Activated T-helper 1 cell treated with anti-CD3 and anti-CD28 coated beads, Interleukin-12 subunit alpha, Interleukin-12 subunit beta, Interleukin-2, Interleukin-4 antibody, amounts not matched to agents 30 ng/mL and 10 ng/mL and 1 ng/mL, durations not matched to agents 14 hours and 24 hours and 36 hours (primary cell): Measurements from ENCODE around the gene SPTB. TPM values are rescaled to one million over a fixed set of nuclear protein-coding genes. Genes with fewer than 3 reads are reported as not detected.

Experiments used
- DNase-seq: peaks from one replicate; pipeline ENCODE4 v3.0.0; 2021; ENCODE audit warnings: low spot score
- H3K27ac Mint-ChIP-seq: one replicate; pipeline ENCODE4 v1.8.0; 2021; ENCODE audit warnings: mild to moderate bottlenecking, mixed read lengths
- H3K27me3 Mint-ChIP-seq: one replicate; pipeline ENCODE4 v1.8.0; 2022; ENCODE audit warnings: mild to moderate bottlenecking, moderate library complexity, mixed read lengths; ENCODE audit not compliant: insufficient read depth
- H3K36me3 Mint-ChIP-seq: one replicate; pipeline ENCODE4 v1.8.0; 2021; ENCODE audit warnings: low read depth, mixed read lengths
- H3K4me1 Mint-ChIP-seq: one replicate; pipeline ENCODE4 v1.8.0; 2021; ENCODE audit warnings: low read depth, mixed read lengths
- H3K4me3 Mint-ChIP-seq: one replicate; pipeline ENCODE4 v1.8.0; 2021; ENCODE audit warnings: mild to moderate bottlenecking, moderate library complexity, mixed read lengths
- H3K9me3 Mint-ChIP-seq: one replicate; pipeline ENCODE4 v1.8.0; 2021; ENCODE audit warnings: mixed read lengths
- intact Hi-C: fragments of 100-400 bp; cut with micrococcal nuclease; formaldehyde crosslinking; loops from one replicate; pipeline ENCODE4 v1.15.1; 2024
- total RNA-seq: library from RNA; stranded (reverse); gene quantifications from 2 replicates; pipeline ENCODE4 v1.2.3, GENCODE V29; 2022

Gene SPTB
- total RNA-seq, 1 donor from 2014 or later: not detected

DNA sequence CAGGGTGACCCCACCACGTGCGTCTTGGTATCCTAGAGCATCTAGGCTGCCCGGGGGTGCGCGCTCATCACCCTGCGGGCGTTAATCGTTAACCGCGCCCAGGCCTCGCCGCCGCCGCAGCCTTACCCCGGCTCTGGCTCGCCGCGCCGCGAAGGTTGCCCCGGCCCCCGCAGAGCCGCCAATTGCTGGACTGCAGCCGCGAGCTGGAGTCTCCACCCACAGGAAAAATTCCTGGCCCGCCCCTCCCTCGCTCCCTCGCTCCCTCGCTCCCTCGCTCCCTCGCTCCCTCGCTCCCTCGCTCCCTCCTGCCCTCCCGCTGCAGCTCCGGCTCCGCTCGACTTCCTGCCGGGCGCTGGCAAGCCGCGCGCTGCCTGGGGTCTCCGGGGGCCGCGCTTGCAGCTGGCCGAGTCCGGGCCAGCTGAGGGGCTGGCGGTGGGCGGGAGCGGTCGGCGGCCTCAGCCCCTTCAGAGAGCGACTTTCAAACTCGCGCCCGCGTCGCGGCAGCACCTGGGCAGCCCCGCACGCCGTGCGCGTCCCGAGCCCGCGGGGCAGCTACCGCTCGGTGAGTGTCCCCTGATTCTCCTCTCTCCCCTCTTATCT lies 175.5 kb downstream of the SPTB start, which contains the start of gene PLEKHG3:
Gene PLEKHG3, plus strand, starts transcription at position 282 of the 600 bp plus-strand sequence. CDS start 23,208 bp downstream, outside the sequence.
- H3K4me3 Mint-ChIP-seq: peak within 1 kb of the TSS; percentile 85
- peak; percentile 24 for DNase-seq
- peaks cover 2% of the 10 kb centered on the region for H3K36me3 Mint-ChIP-seq
- peaks cover 42% of the 10 kb centered on the region for H3K27me3 Mint-ChIP-seq
- intact Hi-C loops: no loop called here
- H3K4me1 Mint-ChIP-seq: peaks cover 71% of the 10 kb centered on the region
- H3K27ac Mint-ChIP-seq: peak within 1 kb of the TSS; percentile 19
- no peaks in the 10 kb centered on the region for H3K9me3 Mint-ChIP-seq

GRCh38 chr14:64703395-64704142 lies 176.1 kb downstream of the SPTB start:
- peaks cover 2% of the 10 kb centered on the region for H3K36me3 Mint-ChIP-seq
- H3K4me1 Mint-ChIP-seq: peaks cover 71% of the 10 kb centered on the region
- peaks cover 47% of the 10 kb centered on the region for H3K27me3 Mint-ChIP-seq
- peak overlapping the region; percentile 71 for H3K4me3 Mint-ChIP-seq
- no peak for DNase-seq
- no peaks in the 10 kb centered on the region for H3K9me3 Mint-ChIP-seq
- intact Hi-C loops: no loop called here
- no peak overlapping the region for H3K27ac Mint-ChIP-seq

DNA sequence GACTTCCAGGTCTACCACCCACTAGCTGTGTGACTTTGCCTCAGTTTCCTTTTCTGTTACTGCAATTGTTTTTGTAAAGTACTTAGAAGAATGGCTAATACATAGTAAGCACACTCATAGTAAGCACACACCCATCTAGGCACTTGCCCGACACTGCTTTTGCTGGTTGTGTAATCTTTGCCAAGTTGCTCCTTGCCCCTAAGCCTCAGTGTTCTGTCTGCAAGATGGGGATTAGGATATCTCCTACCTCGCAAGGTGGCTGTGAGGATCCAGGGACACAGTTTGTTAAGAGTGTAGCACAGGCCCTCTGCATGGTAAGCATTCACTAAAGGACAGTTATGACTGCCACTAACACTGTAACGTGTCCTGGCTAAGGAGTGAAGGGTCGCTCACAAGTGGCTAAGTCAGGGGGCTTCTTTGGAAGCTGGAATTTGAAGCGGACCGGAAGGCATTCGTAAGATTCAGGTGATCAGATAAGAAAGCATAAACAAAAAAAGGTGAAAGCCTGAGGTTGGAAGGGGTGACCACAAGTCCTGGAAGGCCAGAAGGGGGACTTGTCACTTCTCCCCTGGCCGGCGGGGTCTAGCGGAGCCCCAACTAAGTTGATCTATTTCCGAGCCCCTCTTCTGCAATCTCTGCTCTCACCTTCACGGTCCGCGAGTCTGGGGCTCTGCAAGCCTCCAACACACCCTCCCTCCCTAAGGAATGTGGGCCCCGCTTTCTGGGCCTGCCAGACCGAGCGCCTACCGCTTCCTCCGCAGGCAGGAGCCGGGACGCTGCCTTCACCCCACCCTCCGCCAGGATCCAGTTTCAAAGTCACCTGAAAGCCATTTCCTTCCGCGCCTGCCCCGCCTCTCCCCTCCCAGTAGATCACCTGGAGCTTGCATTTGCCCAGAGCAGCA lies 177.0 kb downstream of the SPTB start:
- Mint-ChIP-seq H3K9me3 (no peaks in the 10 kb centered on the region), H3K36me3 (peaks cover 2% of the 10 kb centered on the region), H3K27ac (no peak overlapping the region), H3K27me3 (peaks cover 52% of the 10 kb centered on the region), H3K4me3 (peak overlapping the region; percentile 71), H3K4me1 (peaks cover 71% of the 10 kb centered on the region)
- intact Hi-C loops: no loop called here
- no peak for DNase-seq

GRCh38 chr14:64701660-64702059 lies 178.0 kb downstream of the SPTB start:
- Mint-ChIP-seq H3K9me3 (no peaks in the 10 kb centered on the region), H3K4me3 (no peak overlapping the region), H3K27me3 (peaks cover 59% of the 10 kb centered on the region), H3K27ac (no peak overlapping the region), H3K4me1 (peaks cover 68% of the 10 kb centered on the region), H3K36me3 (peaks cover 2% of the 10 kb centered on the region)
- no peak for DNase-seq
- intact Hi-C loops: no loop called here

DNA sequence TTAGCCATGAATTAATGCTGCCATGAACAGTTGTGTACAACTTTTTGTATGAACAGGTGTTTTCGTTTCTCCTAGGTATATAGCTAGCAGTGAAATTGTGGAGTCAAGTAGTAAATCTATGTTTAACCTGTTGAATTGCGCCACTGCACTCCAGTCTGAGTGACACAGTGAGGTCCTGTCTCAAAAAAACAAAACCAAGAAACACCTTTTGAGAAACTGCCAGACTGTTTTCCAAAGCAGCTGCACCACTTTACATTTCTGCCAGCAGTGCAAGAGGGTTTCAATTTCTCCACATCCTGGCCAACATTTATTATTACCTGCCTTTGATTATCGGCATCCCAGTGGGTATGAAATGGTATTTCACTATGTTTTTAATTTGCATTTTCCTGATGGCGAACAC lies 178.8 kb downstream of the SPTB start:
- no peak overlapping the region for H3K27ac Mint-ChIP-seq
- no peaks in the 10 kb centered on the region for H3K9me3 Mint-ChIP-seq
- peaks cover 69% of the 10 kb centered on the region for H3K4me1 Mint-ChIP-seq
- no peak overlapping the region for H3K4me3 Mint-ChIP-seq
- no peak for DNase-seq
- H3K36me3 Mint-ChIP-seq: peaks cover 2% of the 10 kb centered on the region
- peaks cover 57% of the 10 kb centered on the region for H3K27me3 Mint-ChIP-seq
- intact Hi-C loops: no loop called here

DNA sequence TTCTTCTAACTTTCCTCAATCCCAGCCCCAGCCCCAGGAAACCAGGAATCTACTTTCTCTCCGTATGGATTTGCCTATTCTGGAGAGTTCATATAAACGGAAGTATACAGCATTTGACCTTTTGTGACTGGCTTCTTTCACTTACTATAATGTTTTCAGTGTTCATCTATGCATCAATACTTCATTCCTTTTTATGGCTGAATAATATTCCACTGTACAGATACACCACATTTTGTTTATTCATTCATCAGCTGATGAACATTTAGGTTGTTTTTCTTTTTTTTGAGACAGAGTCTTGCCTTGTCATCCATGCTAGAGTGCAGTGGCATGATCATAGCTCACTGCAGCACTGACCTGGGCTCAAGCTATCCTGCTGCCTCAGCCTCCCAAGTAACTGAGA lies 179.4 kb downstream of the SPTB start:
- Mint-ChIP-seq H3K9me3 (no peaks in the 10 kb centered on the region), H3K27ac (no peak overlapping the region)
- intact Hi-C loops: no loop called here

GRCh38 chr14:64698903-64699302 lies 180.8 kb downstream of the SPTB start:
- Mint-ChIP-seq H3K4me1 (peaks cover 69% of the 10 kb centered on the region), H3K27me3 (peaks cover 59% of the 10 kb centered on the region), H3K9me3 (no peaks in the 10 kb centered on the region), H3K27ac (no peak overlapping the region), H3K36me3 (peaks cover 2% of the 10 kb centered on the region), H3K4me3 (peak overlapping the region; percentile 19)
- DNase-seq: no peak
- intact Hi-C loops: no loop called here

More for the DNA sequence above, 179.4 kb downstream of the SPTB start:
- Mint-ChIP-seq H3K4me3 (no peak overlapping the region), H3K27me3 (peaks cover 54% of the 10 kb centered on the region), H3K4me1 (peaks cover 65% of the 10 kb centered on the region), H3K36me3 (peaks cover 2% of the 10 kb centered on the region)
- DNase-seq: no peak

DNA sequence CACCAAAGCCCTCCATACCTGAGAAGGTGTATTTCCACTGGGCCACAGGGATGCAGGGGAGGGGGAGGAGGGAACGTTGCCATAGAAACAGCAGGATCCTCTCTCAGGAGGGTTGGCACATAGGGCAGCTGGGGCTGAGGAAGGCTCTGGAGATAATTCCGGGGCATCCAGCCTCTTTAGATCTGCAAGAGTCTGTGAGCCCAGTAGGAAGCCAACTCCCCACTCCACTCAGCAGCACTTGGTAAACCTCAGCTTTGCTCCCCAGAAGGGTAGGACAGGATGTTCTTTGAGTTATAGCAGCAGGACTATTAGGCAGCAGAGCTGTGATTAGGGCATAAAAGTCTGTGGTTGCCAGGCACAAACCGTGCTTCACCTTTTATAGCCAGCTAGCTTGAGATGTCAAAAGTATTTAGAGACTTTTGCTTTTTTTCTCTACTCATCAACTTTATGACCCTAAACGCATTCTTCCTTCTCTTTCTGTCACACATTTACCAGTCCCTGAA lies 183.3 kb downstream of the SPTB start:
- no peaks in the 10 kb centered on the region for H3K9me3 Mint-ChIP-seq
- intact Hi-C loops: no loop called here
- peaks cover 2% of the 10 kb centered on the region for H3K36me3 Mint-ChIP-seq
- no peak for DNase-seq
- H3K27me3 Mint-ChIP-seq: peaks cover 43% of the 10 kb centered on the region
- peaks cover 58% of the 10 kb centered on the region for H3K4me1 Mint-ChIP-seq
- H3K27ac Mint-ChIP-seq: no peak overlapping the region
- no peak overlapping the region for H3K4me3 Mint-ChIP-seq

Other genes starting within 250 kb of the SPTB start
- gene PLEKHG3, start 175.5 kb downstream of the SPTB start, total RNA-seq: 5.5 and 6.2 TPM in 2 replicates
- gene CHURC1, start 34.5 kb upstream of the SPTB start, total RNA-seq: 50.7 and 51.3 TPM in 2 replicates
- not detected in 2 replicates for gene GPX2, start 62.8 kb upstream of the SPTB start, total RNA-seq
- gene RAB15, start 92.4 kb upstream of the SPTB start, total RNA-seq: 5.7 and 6.0 TPM in 2 replicates
- gene FNTB, start 107.0 kb upstream of the SPTB start, total RNA-seq: 14.3 and 17.8 TPM in 2 replicates
- 135 and 137 TPM in 2 replicates for gene MAX, start 222.6 kb upstream of the SPTB start, total RNA-seq